ENCODE results near the gene HRH4.
A peak's percentile ranks its signal among the peaks of the same experiment; 100 is the strongest.

The HRH4 gene

DNA sequence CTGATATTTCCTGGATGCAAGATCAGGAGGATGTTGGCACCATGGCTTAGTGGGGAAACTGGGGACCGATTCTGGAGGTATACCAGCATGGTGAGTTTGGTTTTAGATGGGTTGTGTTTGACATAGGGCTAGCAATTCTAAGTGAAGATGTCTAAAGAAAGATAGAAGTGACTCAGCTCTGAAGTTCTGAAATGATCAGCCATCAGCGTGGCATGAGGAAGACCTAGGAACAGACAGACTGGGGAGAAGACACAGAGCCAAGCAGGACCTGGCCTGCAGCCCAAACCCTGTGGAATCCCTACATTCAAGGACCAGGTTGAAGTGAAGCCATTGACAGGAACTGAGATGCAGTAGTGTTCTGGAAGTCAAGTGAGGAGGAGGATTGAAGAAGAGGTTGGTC, 39.8 kb downstream of the HRH4 start:
- FAIRE-seq (no peak), DNase-seq (ENCODE audit: extremely low spot score, insufficient read length, low read depth) (no peak)

GRCh38 chr18:24500766-24501165, 40.3 kb downstream of the HRH4 start:
- FAIRE-seq (no peak), DNase-seq (ENCODE audit: extremely low spot score, insufficient read length, low read depth) (no peak)

- DNase-seq (ENCODE audit: extremely low spot score, insufficient read length, low read depth): no peak
- FAIRE-seq: no peak
Observed at GRCh38 chr18:24502667-24503523, 42.5 kb downstream of the HRH4 start.

DNA sequence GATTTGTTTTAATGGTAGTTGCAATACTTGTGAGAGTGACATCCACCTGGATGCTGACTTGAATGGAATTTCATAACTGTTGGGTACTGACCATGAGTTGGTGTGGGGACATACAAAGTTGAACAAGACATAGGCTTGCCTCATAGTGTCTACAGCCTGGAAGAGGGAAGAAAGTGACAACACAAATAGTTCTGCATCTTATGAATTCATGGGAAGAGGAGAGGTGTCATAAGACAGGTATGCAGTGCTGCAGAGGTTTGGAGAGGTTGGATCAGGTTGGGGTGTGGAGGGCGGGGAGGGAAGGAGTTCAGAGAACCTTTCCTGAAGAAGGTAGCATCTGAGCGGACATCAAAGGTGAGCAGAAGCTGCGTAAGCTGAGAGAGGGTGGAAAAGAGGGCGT, 44.0 kb downstream of the HRH4 start:
- FAIRE-seq (no peak), DNase-seq (ENCODE audit: extremely low spot score, insufficient read length, low read depth) (no peak)

DNA sequence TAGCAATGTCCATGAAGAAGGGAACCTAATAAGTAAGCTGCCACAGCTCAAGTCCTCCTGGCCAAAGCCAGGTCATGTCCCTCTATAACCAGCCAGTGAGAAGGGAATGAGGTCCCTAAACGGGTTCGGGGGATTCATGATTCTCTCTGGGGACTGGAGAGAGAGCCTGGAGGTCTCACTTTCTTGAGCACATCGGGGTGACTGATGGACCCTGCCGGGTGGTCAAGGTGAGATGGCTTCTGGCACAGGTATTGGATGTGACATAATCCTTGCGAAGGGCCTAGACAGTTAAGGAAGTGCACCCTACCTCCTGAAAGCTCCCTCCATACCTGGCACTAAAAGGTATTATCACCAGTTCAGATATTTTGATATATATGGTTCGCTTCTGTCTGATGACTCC, 45.7 kb downstream of the HRH4 start:
- FAIRE-seq (no peak), DNase-seq (ENCODE audit: extremely low spot score, insufficient read length, low read depth) (no peak)

DNA sequence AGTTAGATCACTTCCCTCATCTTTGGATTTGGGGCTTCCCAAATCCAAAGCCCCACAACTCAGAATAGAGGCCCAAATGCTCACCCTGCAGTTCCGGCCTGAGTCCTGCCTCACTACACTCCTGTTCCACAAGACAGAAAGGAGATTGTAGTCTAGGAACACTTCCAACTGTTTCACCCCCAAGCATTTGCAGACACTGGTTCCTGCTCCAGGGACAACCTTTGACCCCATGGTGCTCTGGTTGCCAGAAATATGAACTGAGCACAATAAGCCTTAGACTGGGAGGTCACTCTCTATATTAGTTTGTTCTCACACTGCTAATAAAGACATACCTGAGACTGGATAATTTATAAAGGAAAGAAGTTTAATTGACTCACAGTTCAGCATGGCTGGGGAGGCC, 49.0 kb downstream of the HRH4 start:
- no peak for FAIRE-seq
- DNase-seq (ENCODE audit: extremely low spot score, insufficient read length, low read depth): no peak

GRCh38 chr18:24514439-24514838, 54.0 kb downstream of the HRH4 start:
- FAIRE-seq (peak; percentile 18), DNase-seq (ENCODE audit: extremely low spot score, insufficient read length, low read depth) (peak; percentile 14)

- no peak for FAIRE-seq
- no peak for DNase-seq (ENCODE audit: extremely low spot score, insufficient read length, low read depth)
Observed at GRCh38 chr18:24515721-24516120, 55.3 kb downstream of the HRH4 start.

DNA sequence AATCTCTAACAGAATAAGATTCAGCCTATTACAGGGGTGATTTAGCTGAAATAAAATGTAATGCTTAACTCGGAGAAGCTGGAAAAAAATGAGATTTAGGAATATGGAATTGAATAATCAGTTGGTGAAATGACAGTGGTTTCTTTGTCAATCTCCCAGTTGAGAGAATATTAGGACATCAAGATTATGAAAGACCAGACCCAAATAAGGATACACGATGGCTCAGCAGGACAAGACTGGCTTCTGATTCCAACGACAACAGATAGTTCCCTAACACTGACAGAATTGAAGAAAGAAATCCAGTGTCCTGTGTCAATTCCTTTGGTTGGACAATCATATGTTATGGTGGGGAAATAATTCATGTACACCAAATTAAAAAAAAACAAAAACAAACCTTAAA, 55.8 kb downstream of the HRH4 start:
- no peak for FAIRE-seq

GRCh38 chr18:24517554-24517953, 57.1 kb downstream of the HRH4 start:
- no peak for DNase-seq (ENCODE audit: extremely low spot score, insufficient read length, low read depth)
- FAIRE-seq: no peak

More for the DNA sequence above, 55.8 kb downstream of the HRH4 start:
- DNase-seq (ENCODE audit: extremely low spot score, insufficient read length, low read depth): no peak

GRCh38 chr18:24518596-24518995, 58.2 kb downstream of the HRH4 start:
- FAIRE-seq: no peak
- no peak for DNase-seq (ENCODE audit: extremely low spot score, insufficient read length, low read depth)
